Middle frontal gyrus (tissue), 1 donor: Measurements from ENCODE around the gene TFB1M.

Source experiments
- DNase-seq: peaks from one replicate; pipeline ENCODE4 v3.0.0-alpha.2; 2015; ENCODE audit warnings: low spot score; ENCODE audit errors: extremely low spot score

The TFB1M gene

GRCh38 chr6:155212616-155213380, 101.5 kb downstream of the TFB1M start:
- no peak for DNase-seq

GRCh38 chr6:155212106-155212505, 102.2 kb downstream of the TFB1M start:
- no peak for DNase-seq

GRCh38 chr6:155207223-155207622, 107.1 kb downstream of the TFB1M start:
- DNase-seq, result no peak
